Panc1 (cell line): ENCODE data around the gene C2CD2L.

Experiments used
- CTCF ChIP-seq: fragments of 450-650 bp; IDR thresholded peaks from 2 replicates; pipeline ENCODE4 v1.5.1; 2017; ENCODE audit warnings: mild to moderate bottlenecking
- POLR2AphosphoS5 ChIP-seq: IDR thresholded peaks from 2 replicates; pipeline ENCODE4 v1.6.1; 2012; ENCODE audit warnings: mild to moderate bottlenecking, low read depth, low read length, moderate library complexity

GRCh38 chr11:119099711-119100110 lies 7.4 kb upstream of the C2CD2L start:
- TF ChIP-seq POLR2AphosphoS5 (no peak), CTCF (no peak)
